Retinal pigment epithelial cell (primary cell): Measurements from ENCODE around the gene TSHZ3.

ENCODE experiments used
- DNase-seq: peaks from one replicate; pipeline ENCODE4 v3.0.0-alpha.2; 2010; ENCODE audit warnings: low read depth
- H3K4me3 ChIP-seq: 2 replicates; pipeline ENCODE4 v1.5.1; 2011; ENCODE audit warnings: mild to moderate bottlenecking, low read length, control low read depth, moderate library complexity
- TF ChIP-seq, protein P1 (sequence below): conservative IDR thresholded peaks from 2 replicates; pipeline ENCODE4 v1.5.1; 2011; ENCODE audit warnings: low read depth, low read length, control low read depth, inconsistent platforms

Gene TSHZ3

DNA sequence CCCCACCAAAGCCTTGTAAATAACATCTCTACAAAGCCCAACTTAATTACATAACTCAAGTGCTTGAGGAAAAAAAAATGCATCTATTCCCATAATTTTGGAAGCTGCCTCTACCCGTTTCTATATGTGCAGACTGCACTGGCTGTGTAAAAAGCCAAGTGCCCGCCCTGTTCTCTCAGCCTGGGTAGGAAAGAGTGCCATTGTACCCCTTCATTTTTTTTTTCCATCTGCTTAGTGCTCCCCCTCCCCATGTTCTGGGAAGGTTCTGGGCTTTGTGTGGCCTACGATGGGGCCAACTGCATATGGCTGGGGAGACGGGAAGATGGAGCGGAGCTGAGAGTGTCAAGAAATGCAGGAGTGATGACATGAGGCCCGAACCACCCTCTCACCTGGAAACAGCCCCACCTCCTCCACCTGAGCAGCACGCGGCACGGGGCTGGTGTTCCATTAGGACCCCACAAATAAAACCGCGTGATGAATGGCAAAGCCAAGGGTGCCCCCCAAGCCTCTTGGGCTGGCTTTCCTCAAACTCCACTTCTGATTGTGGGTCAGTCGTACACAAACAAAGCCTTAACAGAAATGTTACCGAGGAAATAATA lies 42.1 kb downstream of the TSHZ3 start:
- TF ChIP-seq, protein P1, sequence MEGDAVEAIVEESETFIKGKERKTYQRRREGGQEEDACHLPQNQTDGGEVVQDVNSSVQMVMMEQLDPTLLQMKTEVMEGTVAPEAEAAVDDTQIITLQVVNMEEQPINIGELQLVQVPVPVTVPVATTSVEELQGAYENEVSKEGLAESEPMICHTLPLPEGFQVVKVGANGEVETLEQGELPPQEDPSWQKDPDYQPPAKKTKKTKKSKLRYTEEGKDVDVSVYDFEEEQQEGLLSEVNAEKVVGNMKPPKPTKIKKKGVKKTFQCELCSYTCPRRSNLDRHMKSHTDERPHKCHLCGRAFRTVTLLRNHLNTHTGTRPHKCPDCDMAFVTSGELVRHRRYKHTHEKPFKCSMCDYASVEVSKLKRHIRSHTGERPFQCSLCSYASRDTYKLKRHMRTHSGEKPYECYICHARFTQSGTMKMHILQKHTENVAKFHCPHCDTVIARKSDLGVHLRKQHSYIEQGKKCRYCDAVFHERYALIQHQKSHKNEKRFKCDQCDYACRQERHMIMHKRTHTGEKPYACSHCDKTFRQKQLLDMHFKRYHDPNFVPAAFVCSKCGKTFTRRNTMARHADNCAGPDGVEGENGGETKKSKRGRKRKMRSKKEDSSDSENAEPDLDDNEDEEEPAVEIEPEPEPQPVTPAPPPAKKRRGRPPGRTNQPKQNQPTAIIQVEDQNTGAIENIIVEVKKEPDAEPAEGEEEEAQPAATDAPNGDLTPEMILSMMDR = no peak
- no peak for DNase-seq
- H3K4me3 ChIP-seq = no peak overlapping the region

DNA sequence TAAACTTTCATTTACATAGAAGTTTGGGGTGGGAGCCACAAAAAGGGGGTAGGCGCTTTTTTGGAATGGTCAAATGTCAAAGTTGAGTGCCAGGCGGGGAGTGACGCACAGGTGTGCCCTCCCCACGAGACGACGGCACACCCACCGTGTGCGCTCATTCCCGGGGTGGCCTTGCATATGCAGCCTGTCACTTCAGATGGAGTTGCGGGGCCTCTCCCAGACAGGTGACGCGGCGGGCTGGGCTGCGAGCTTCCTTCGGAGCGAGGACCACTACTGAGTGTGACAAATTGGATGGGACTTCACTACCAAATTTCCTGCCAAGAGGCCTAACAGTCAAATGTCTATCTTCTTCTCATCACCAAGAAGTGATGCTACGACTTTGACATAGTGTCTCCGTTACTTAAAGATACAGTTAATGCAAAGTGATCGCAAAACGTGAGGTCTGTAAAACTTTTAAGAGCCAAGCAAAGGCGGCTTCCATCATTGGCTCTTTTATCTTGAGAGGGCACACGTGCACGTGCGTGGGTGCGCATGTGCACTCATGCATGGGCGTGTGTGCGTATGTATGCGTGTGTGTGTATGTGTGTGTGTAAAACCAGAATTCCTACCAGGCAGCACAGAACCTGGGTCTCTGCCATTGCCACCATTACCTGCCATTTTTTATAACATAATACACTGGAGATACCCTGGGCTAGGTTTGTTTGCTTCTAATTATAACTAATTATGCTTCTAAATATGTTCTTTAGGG lies 43.1 kb downstream of the TSHZ3 start:
- DNase-seq = no peak
- no peak overlapping the region for H3K4me3 ChIP-seq
- TF ChIP-seq, protein P1 = no peak

DNA sequence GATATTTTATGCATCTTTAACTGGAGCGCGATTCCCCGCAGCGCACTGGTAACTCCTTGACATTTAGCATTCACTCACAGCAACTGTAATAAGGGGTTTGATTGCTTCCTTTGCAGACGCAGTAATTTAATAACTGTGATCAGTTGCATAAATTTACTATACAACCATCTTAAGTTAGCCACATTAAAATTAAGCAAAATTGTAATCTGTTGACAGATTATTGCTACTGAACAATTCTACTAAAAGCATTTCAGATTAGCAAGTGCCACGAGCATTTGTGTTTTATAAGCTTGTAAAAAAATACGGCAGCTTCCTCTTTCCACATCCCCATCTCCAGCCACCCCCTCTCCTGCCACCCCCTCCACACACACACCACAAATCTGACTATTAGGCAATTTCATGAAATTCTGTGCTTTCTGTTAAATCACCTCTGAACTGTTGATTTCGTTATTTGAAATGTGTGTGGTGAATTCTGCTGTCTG lies 44.4 kb downstream of the TSHZ3 start:
- TF ChIP-seq, protein P1 = no peak
- no peak overlapping the region for H3K4me3 ChIP-seq
- DNase-seq = no peak

DNA sequence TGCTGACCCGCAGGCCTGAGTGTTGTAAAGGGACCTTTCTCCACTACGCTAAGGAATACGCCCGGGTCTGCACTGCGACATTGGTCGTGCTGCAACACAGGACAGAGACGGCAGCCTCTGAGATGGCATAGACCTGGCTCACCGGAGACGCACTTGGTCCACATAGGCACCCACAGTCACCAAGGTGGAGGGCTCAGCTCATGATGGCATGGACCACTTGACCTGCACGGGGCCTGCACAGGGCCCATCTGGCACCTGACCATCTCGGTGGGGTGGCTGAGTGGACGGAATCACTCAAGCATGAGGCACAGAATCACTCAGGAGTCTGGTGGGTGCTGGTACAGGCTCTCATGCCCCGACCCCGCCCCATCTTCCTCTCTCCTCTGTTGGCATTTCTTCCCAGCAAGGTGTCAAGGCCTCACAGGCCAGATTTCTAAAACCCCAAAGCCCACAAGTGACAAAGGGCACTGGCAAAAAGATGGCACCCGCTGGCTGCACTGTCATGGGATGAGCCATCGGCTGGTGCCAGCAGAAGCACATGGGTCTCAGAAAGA lies 45.9 kb downstream of the TSHZ3 start:
- TF ChIP-seq, protein P1 = no peak
- no peak for DNase-seq
- H3K4me3 ChIP-seq = no peak overlapping the region

- no peak overlapping the region for H3K4me3 ChIP-seq
- DNase-seq = no peak
- TF ChIP-seq, protein P1 = no peak
Observed at GRCh38 chr19:31301306-31301980, 47.8 kb downstream of the TSHZ3 start.

DNA sequence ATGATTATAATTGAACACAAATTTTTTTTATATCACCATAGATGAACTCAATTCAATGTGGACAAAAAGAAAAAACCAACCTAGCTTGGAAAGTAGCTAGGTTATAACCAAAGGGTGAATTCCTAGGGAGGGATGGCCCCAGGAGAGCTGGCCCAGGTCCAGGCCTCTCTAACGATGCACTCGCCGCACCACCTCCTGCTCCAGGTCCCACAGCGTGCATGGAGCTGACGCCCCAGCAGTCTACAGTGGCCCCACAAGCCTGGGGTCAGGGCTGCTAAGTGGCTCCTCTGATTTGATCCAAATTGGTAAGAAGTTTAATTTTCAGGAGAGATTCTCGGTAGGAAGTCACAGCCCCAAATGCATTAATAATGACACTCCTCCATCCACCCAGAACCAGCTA lies 48.8 kb downstream of the TSHZ3 start:
- H3K4me3 ChIP-seq = no peak overlapping the region
- no peak for DNase-seq
- TF ChIP-seq, protein P1 = no peak
